GM03348 (cell line): Measurements from ENCODE around the gene COL23A1.

Experiments used
- DNase-seq: peaks from one replicate; pipeline ENCODE4 v3.0.0; 2012; ENCODE audit warnings: low spot score

Gene COL23A1

GRCh38 chr5:178297751-178298150 lies 292.4 kb downstream of the COL23A1 start:
- DNase-seq, result no peak

- no peak for DNase-seq
Measured at GRCh38 chr5:178296066-178296465, 294.1 kb downstream of the COL23A1 start.

GRCh38 chr5:178295589-178295988 lies 294.6 kb downstream of the COL23A1 start:
- DNase-seq, result no peak

GRCh38 chr5:178293815-178294214 lies 296.4 kb downstream of the COL23A1 start:
- no peak for DNase-seq

- DNase-seq, result no peak
Measured at GRCh38 chr5:178293400-178293799, 296.8 kb downstream of the COL23A1 start.

- no peak for DNase-seq
Measured at GRCh38 chr5:178292826-178293205, 297.4 kb downstream of the COL23A1 start.

- DNase-seq, result no peak
Measured at GRCh38 chr5:178291969-178292825, 298.0 kb downstream of the COL23A1 start.

- DNase-seq, result no peak
Measured at GRCh38 chr5:178291161-178291561, 299.0 kb downstream of the COL23A1 start.

- no peak for DNase-seq
Measured at GRCh38 chr5:178290376-178290775, 299.8 kb downstream of the COL23A1 start.

GRCh38 chr5:178289438-178289837 lies 300.8 kb downstream of the COL23A1 start:
- DNase-seq, result no peak

GRCh38 chr5:178288401-178289368 lies 301.5 kb downstream of the COL23A1 start:
- no peak for DNase-seq

GRCh38 chr5:178287791-178288105 lies 302.4 kb downstream of the COL23A1 start:
- DNase-seq, result no peak

- DNase-seq, result no peak
Measured at GRCh38 chr5:178287091-178287790, 303.0 kb downstream of the COL23A1 start.

- DNase-seq, result no peak
Measured at GRCh38 chr5:178286226-178287090, 303.7 kb downstream of the COL23A1 start.

- DNase-seq, result no peak
Measured at GRCh38 chr5:178285399-178286225, 304.6 kb downstream of the COL23A1 start.

- no peak for DNase-seq
Measured at GRCh38 chr5:178284996-178285395, 305.2 kb downstream of the COL23A1 start.

GRCh38 chr5:178284093-178284675 lies 306.0 kb downstream of the COL23A1 start:
- DNase-seq, result no peak

GRCh38 chr5:178283520-178283919 lies 306.7 kb downstream of the COL23A1 start:
- DNase-seq, result no peak

- DNase-seq, result no peak
Measured at GRCh38 chr5:178282391-178282790, 307.8 kb downstream of the COL23A1 start.

- DNase-seq, result no peak
Measured at GRCh38 chr5:178281331-178281730, 308.9 kb downstream of the COL23A1 start.
